H1 (cell line): ENCODE results near the gene BTK. TPM values are rescaled to one million over a fixed set of nuclear protein-coding genes. Genes with fewer than 3 reads are reported as not detected.

ENCODE experiments used
- CTCF ChIA-PET: fragments of 300-600 bp; sonication (Branson Sonifier 250); formaldehyde crosslinking; loops from one replicate; lab custom pipeline; 2021; ENCODE audit not compliant: partially characterized antibody; lab: Charles Lee
- POLR2A ChIA-PET: fragments of 300-600 bp; sonication (Branson Sonifier 250); formaldehyde crosslinking; loops from one replicate; lab custom pipeline; 2021; ENCODE audit warnings: inconsistent platforms; ENCODE audit not compliant: partially characterized antibody; lab: Charles Lee
- DNase-seq, 2 experiments: peaks; one replicate each; pipeline versions ENCODE4 v3.0.0 to v3.0.0-alpha.2; 2010 to 2022; ENCODE audit warnings: low spot score in 2 of 2, low read depth in 1 of 2, mixed read lengths in 1 of 2
- FAIRE-seq: peaks from 2 replicates; lab custom pipeline; 2011; peaks lifted over from hg19 to GRCh38; lab: Jason Lieb, UNC
- H2AFZ ChIP-seq: 2 replicates; pipeline ENCODE4 v1.8.1; 2012; ENCODE audit warnings: low read length, inconsistent platforms
- H2AK5ac ChIP-seq: 2 replicates; pipeline ENCODE4 v1.6.1; 2013; ENCODE audit warnings: low read depth, low read length
- H2BK120ac ChIP-seq: replicated peaks from 2 replicates; pipeline ENCODE3; 2013; ENCODE audit warnings: low read depth, low read length, inconsistent platforms
- H2BK12ac ChIP-seq: 2 replicates; pipeline ENCODE4 v1.6.1; 2013; ENCODE audit warnings: low read depth, low read length
- H2BK15ac ChIP-seq: 2 replicates; pipeline ENCODE4 v1.6.1; 2013; ENCODE audit warnings: low read length
- H2BK20ac ChIP-seq: 2 replicates; pipeline ENCODE4 v1.6.1; 2013; ENCODE audit warnings: low read length
- H2BK5ac ChIP-seq: 2 replicates; pipeline ENCODE4 v1.6.1; 2013; ENCODE audit warnings: low read depth, low read length
- H3K14ac ChIP-seq: 2 replicates; pipeline ENCODE4 v1.6.1; 2013; ENCODE audit warnings: inconsistent platforms; ENCODE audit not compliant: insufficient read length
- H3K18ac ChIP-seq: 2 replicates; pipeline ENCODE4 v1.6.1; 2013; ENCODE audit warnings: low read length; ENCODE audit errors: extremely low read depth
- H3K23ac ChIP-seq: 2 replicates; pipeline ENCODE4 v1.6.1; 2013; ENCODE audit warnings: inconsistent platforms; ENCODE audit not compliant: insufficient read length
- H3K23me2 ChIP-seq: 2 replicates; pipeline ENCODE4 v1.6.1; 2013; ENCODE audit warnings: low read depth, low read length
- H3K27ac ChIP-seq: 2 replicates; pipeline ENCODE4 v1.6.1; 2011; ENCODE audit warnings: low read depth, low read length, inconsistent platforms
- H3K27me3 ChIP-seq, 4 experiments: replicated peaks in 1 of 4; 1 replicate in 1 of 4; 2 replicates in 3 of 4; pipeline versions ENCODE4 v1.6.1 to v1.8.1; 2011 to 2013; ENCODE audit warnings: low read length in 3 of 4, mild to moderate bottlenecking in 3 of 4, inconsistent platforms in 2 of 4, mixed read lengths in 2 of 4, moderate library complexity in 1 of 4; ENCODE audit not compliant: control insufficient read depth in 3 of 4, insufficient read depth in 3 of 4; ENCODE audit errors: extremely low read depth in 1 of 4
- H3K36me3 ChIP-seq, 4 experiments: 2 replicates each; pipeline versions ENCODE4 v1.6.1 to v1.8.1; 2011 to 2013; ENCODE audit warnings: mild to moderate bottlenecking in 4 of 4, low read length in 3 of 4, moderate library complexity in 2 of 4, control low read depth in 1 of 4, inconsistent platforms in 1 of 4; ENCODE audit not compliant: insufficient read depth in 4 of 4, control insufficient read depth in 2 of 4
- H3K4ac ChIP-seq: replicated peaks from 2 replicates; pipeline ENCODE3; 2013; ENCODE audit warnings: low read length, low read depth, mixed read lengths, inconsistent platforms; ENCODE audit not compliant: insufficient read length
- H3K4me1 ChIP-seq, 4 experiments: replicated peaks in 1 of 4; 1 replicate in 1 of 4; 2 replicates in 3 of 4; pipeline versions ENCODE4 v1.6.1 to v1.8.1; 2011 to 2013; ENCODE audit warnings: low read length in 3 of 4, inconsistent platforms in 2 of 4, mixed read lengths in 1 of 4; ENCODE audit not compliant: insufficient read depth in 4 of 4, control insufficient read depth in 3 of 4
- H3K4me2 ChIP-seq, 2 experiments: 2 replicates each; pipeline versions ENCODE4 v1.6.1 to v1.8.1; 2011 to 2013; ENCODE audit warnings: low read depth in 2 of 2, low read length in 2 of 2, control low read depth in 1 of 2, inconsistent platforms in 1 of 2, mild to moderate bottlenecking in 1 of 2; ENCODE audit not compliant: insufficient read depth in 1 of 2
- H3K4me3 ChIP-seq, 4 experiments: fragments of 200-600, 300-600 bp in 1 of 4; sonication (generic), shearing (Covaris generic), sonication (Bioruptor Twin) in 1 of 4; 2 replicates each; pipeline versions ENCODE4 v1.5.1 to v1.8.1; 2011 to 2016; ENCODE audit warnings: low read length in 4 of 4, low read depth in 3 of 4, control low read depth in 2 of 4, inconsistent platforms in 2 of 4, mild to moderate bottlenecking in 2 of 4, mixed read lengths in 1 of 4, moderate library complexity in 1 of 4; ENCODE audit not compliant: insufficient read depth in 2 of 4; ENCODE audit errors: extremely low read depth in 1 of 4
- H3K56ac ChIP-seq: replicated peaks from 2 replicates; pipeline ENCODE3; 2013; ENCODE audit warnings: low read depth, mild to moderate bottlenecking, mixed read lengths, low read length, inconsistent platforms; ENCODE audit not compliant: insufficient read length
- H3K79me1 ChIP-seq: 2 replicates; pipeline ENCODE4 v1.6.1; 2013; ENCODE audit warnings: low read depth, low read length, control low read depth
- H3K79me2 ChIP-seq, 2 experiments: 2 replicates each; pipeline versions ENCODE4 v1.6.1 to v1.8.1; 2012 to 2013; ENCODE audit warnings: low read length in 2 of 2, mild to moderate bottlenecking in 2 of 2, inconsistent platforms in 1 of 2; ENCODE audit not compliant: insufficient read depth in 2 of 2, control insufficient read depth in 1 of 2
- H3K9ac ChIP-seq, 4 experiments: replicated peaks in 1 of 4; 1 replicate in 1 of 4; 2 replicates in 3 of 4; pipeline versions ENCODE4 v1.6.1 to v1.8.1; 2011 to 2013; ENCODE audit warnings: low read depth in 3 of 4, low read length in 3 of 4, control low read depth in 2 of 4, mild to moderate bottlenecking in 2 of 4, moderate library complexity in 2 of 4, inconsistent platforms in 1 of 4; ENCODE audit errors: extremely low read depth in 1 of 4
- H3K9me3 ChIP-seq, 2 experiments: 2 replicates each; pipeline versions ENCODE4 v1.6.1 to v1.8.1; 2012 to 2013; ENCODE audit warnings: mild to moderate bottlenecking in 2 of 2, moderate library complexity in 2 of 2, control low read depth in 1 of 2, inconsistent platforms in 1 of 2, low read depth in 1 of 2, low read length in 1 of 2, mixed read lengths in 1 of 2; ENCODE audit not compliant: insufficient read depth in 2 of 2
- H4K20me1 ChIP-seq, 2 experiments: replicated peaks in 1 of 2; 2 replicates each; pipeline versions ENCODE3 to v1.8.1; 2011 to 2013; ENCODE audit warnings: inconsistent platforms in 2 of 2, low read length in 2 of 2, mild to moderate bottlenecking in 1 of 2; ENCODE audit not compliant: insufficient read depth in 2 of 2, control insufficient read depth in 1 of 2
- H4K5ac ChIP-seq: 2 replicates; pipeline ENCODE4 v1.6.1; 2013; ENCODE audit warnings: low read length, low read depth, mixed read lengths, inconsistent platforms; ENCODE audit not compliant: insufficient read length
- H4K8ac ChIP-seq: 2 replicates; pipeline ENCODE4 v1.8.0; 2013; ENCODE audit warnings: mild to moderate bottlenecking, moderate library complexity, low read length, inconsistent platforms; ENCODE audit not compliant: insufficient read depth; ENCODE audit errors: extremely low read depth
- H4K91ac ChIP-seq: replicated peaks from 2 replicates; pipeline ENCODE3; 2013; ENCODE audit warnings: low read length, mixed read lengths, inconsistent platforms; ENCODE audit not compliant: insufficient read length
- CREB1 ChIP-seq: IDR thresholded peaks from 2 replicates; pipeline ENCODE4 v1.6.1; 2012; ENCODE audit warnings: inconsistent platforms
- CTBP2 ChIP-seq: IDR thresholded peaks from 2 replicates; pipeline ENCODE4 v1.7.0; 2011; ENCODE audit warnings: borderline replicate concordance, mild to moderate bottlenecking, moderate library complexity, mixed read lengths, low read length; ENCODE audit not compliant: insufficient read depth, insufficient read length
- EGR1 ChIP-seq: IDR thresholded peaks from 2 replicates; pipeline ENCODE4 v1.6.1; 2011; ENCODE audit warnings: low read depth, low read length, borderline replicate concordance
- JUN ChIP-seq: IDR thresholded peaks from 2 replicates; pipeline ENCODE4 v1.6.1; 2011; ENCODE audit warnings: low read depth, mild to moderate bottlenecking, improper control_type of control experiment, low read length
- RNF2 ChIP-seq: fragments of 200-900, 300-1000 bp; sonication (generic); IDR thresholded peaks from 2 replicates; pipeline ENCODE4 v1.7.1; 2016; ENCODE audit warnings: borderline replicate concordance, low read depth, mild to moderate bottlenecking, antibody characterized with exemption, low read length; ENCODE audit not compliant: poor library complexity, severe bottlenecking; ENCODE audit errors: missing control alignments
- SIRT6 ChIP-seq: IDR thresholded peaks from one replicate; pipeline ENCODE4 v1.7.1; 2012; ENCODE audit warnings: low read length, inconsistent platforms
- SRF ChIP-seq: IDR thresholded peaks from 2 replicates; pipeline ENCODE4 v1.6.1; 2011; ENCODE audit warnings: mild to moderate bottlenecking, low read depth, low read length, moderate library complexity
- TAF1 ChIP-seq: IDR thresholded peaks from 2 replicates; pipeline ENCODE4 v1.6.1; 2011; ENCODE audit warnings: mild to moderate bottlenecking, low read depth, low read length
- TBP ChIP-seq: IDR thresholded peaks from 2 replicates; pipeline ENCODE4 v1.6.1; 2011; ENCODE audit warnings: low read depth, low read length, improper control_type of control experiment
- WGBS, 2 experiments: shearing (Covaris generic) in 1 of 2; methylation state at CpG; one replicate each; pipeline versions ENCODE4 v1.1.6 to v1.1.7; 2013 to 2015; ENCODE audit warnings: low lambda C conversion rate in 2 of 2, mixed read lengths in 2 of 2, inconsistent platforms in 1 of 2, low coverage in 1 of 2, missing lambda C conversion rate in 1 of 2; ENCODE audit not compliant: insufficient replicate concordance in 2 of 2, insufficient coverage in 1 of 2, insufficient read length in 1 of 2; ENCODE audit errors: extremely low coverage in 1 of 2, missing lambda C conversion rate in 1 of 2; 5-methylcytosine and 5-hydroxymethylcytosine counted together
- polyA plus RNA-seq, 7 experiments: library from polyadenylated mRNA; depleted of rRNA in 3 of 7; stranded (reverse) in 5 of 7; unstranded in 2 of 7; fragments of >200 nt in 5 of 7; fragments of 200-250 nt in 2 of 7; gene quantifications; 1 replicate in 5 of 7; 2 replicates in 1 of 7; 4 replicates in 1 of 7; pipeline versions ENCODE4 v1.2.1 to v1.2.3, GENCODE V29; 2011 to 2013; ENCODE audit warnings: missing spikeins in 2 of 7, mixed read lengths in 2 of 7
- total RNA-seq: library from RNA; stranded (reverse); fragmentation: NEBNext Ultra II Directional; extraction: Animal tissue kit (Norgen Biotek cat#: 25700); gene quantifications from 2 replicates; pipeline ENCODE4 v1.2.1, GENCODE V29; 2021

Gene BTK
- total and polyA plus RNA-seq, 2 of the 8 experiments (the other 6 are each of a cell fraction or from before 2014, with no cell fraction given): 0.06 to 0.20 TPM

DNA sequence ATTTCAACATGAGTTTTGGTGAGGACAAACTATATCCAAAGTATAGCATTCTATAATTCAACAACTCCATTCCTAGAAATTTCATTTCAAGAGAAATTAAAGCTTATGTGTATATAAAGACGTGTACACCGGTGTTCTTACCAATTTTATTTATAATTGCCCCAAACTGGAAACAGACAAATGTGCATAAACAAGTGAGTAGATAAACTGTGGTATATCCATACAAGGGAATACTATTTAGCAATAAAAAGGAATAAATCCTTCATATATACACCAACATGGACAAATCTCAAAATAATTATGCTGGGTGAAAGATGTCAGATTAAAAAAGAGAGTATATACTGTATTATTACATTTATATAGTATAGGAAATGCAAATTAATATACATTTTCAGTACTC is 42.0 kb upstream of the BTK start:
- no peak overlapping the region for H3K27ac ChIP-seq
- H3K14ac ChIP-seq: no peak overlapping the region
- FAIRE-seq: no peak
- H3K27me3 ChIP-seq: no peaks in the 10 kb centered on the region
- H3K18ac ChIP-seq: no peak overlapping the region
- H3K4me1 ChIP-seq: no peaks in the 10 kb centered on the region
- H3K23ac ChIP-seq: no peak overlapping the region
- H3K4ac ChIP-seq: no peak overlapping the region
- no peak overlapping the region for H2AFZ ChIP-seq
- no peak overlapping the region for H2BK20ac ChIP-seq
- H2AK5ac ChIP-seq: no peak overlapping the region
- 0 out of 4 replicates have a peak, but pooled peaks cover 0 to 3% of the 10 kb centered on the region in 2 experiments for H3K9me3 ChIP-seq
- H2BK5ac ChIP-seq: no peak overlapping the region
- no peak overlapping the region for H2BK15ac ChIP-seq
- H3K36me3 ChIP-seq: peaks cover 0 to 21% (median 2%) of the 10 kb centered on the region in 4 experiments; a peak in 5 of 8 replicates
- ChIA-PET CTCF (no interaction called here), POLR2A (no interaction called here)
- H3K9ac ChIP-seq: no peak overlapping the region
- H4K5ac ChIP-seq: no peak overlapping the region
- no peak overlapping the region for H4K8ac ChIP-seq
- no peak overlapping the region for H3K4me2 ChIP-seq
- no peak overlapping the region for H2BK120ac ChIP-seq
- H3K79me2 ChIP-seq: no peaks in the 10 kb centered on the region
- no peak overlapping the region for H3K4me3 ChIP-seq
- H3K56ac ChIP-seq: no peak overlapping the region
- WGBS, 2 experiments: 100% methylated on average over 2 of the region's 2 CpGs; no CpG with 5 or more reads in 1 of the 2 experiments
- no peak overlapping the region for H4K91ac ChIP-seq
- no peak overlapping the region for H2BK12ac ChIP-seq
- DNase-seq: no peak
- TF ChIP-seq SIRT6 (no peak), RNF2 (no peak), JUN (no peak), SRF (no peak), EGR1 (no peak), TAF1 (no peak), CTBP2 (no peak), TBP (no peak), CREB1 (no peak)
- no peaks in the 10 kb centered on the region for H3K79me1 ChIP-seq
- H3K23me2 ChIP-seq: no peaks in the 10 kb centered on the region
- H4K20me1 ChIP-seq: no peaks in the 10 kb centered on the region
